Activated naive CD4-positive, alpha-beta T cell treated with anti-CD3 and anti-CD28 coated beads, Interleukin-2, amount 10 ng/mL, durations not matched to agents 7 days and 5 days (primary cell): ENCODE data around the gene RAB44.

ENCODE experiments used
- CTCF ChIA-PET: fragments of 350-600 bp; sonication (Branson Sonifier 250); formaldehyde crosslinking; loops from one replicate; lab custom pipeline; 2021; ENCODE audit warnings: antibody characterized with exemption; lab: Charles Lee
- DNase-seq: peaks from one replicate; pipeline ENCODE4 v3.0.0-alpha.2; 2020
- H3K27ac Mint-ChIP-seq: one replicate; pipeline ENCODE4 v1.8.0; 2021; ENCODE audit warnings: mild to moderate bottlenecking, moderate library complexity, mixed read lengths
- H3K27me3 Mint-ChIP-seq: one replicate; pipeline ENCODE4 v1.8.0; 2021; ENCODE audit warnings: mild to moderate bottlenecking, mixed read lengths
- H3K36me3 Mint-ChIP-seq: one replicate; pipeline ENCODE4 v1.8.0; 2021; ENCODE audit warnings: mixed read lengths
- H3K4me1 Mint-ChIP-seq: one replicate; pipeline ENCODE4 v1.8.0; 2021; ENCODE audit warnings: mixed read lengths
- H3K4me3 Mint-ChIP-seq: one replicate; pipeline ENCODE4 v1.8.0; 2021; ENCODE audit warnings: mild to moderate bottlenecking, moderate library complexity, mixed read lengths
- H3K9me3 Mint-ChIP-seq: one replicate; pipeline ENCODE4 v1.8.0; 2021; ENCODE audit warnings: mixed read lengths

RAB44 gene

GRCh38 chr6:36677059-36677749, 20.4 kb upstream of the RAB44 start:
- Mint-ChIP-seq H3K36me3 (peaks cover 12% of the 10 kb centered on the region), H3K9me3 (no peaks in the 10 kb centered on the region), H3K4me3 (peak overlapping the region; percentile 68), H3K27me3 (peaks cover 42% of the 10 kb centered on the region), H3K4me1 (peaks cover 57% of the 10 kb centered on the region), H3K27ac (peak overlapping the region; percentile 34)
- DNase-seq: no peak
- CTCF ChIA-PET: interaction anchor here (1.4 to 3.9 kb wide), 4 partner anchors 13 to 82 kb away, joined by 3 to 20 read pairs (median 4); no protein-coding TSS in a partner anchor

- peak overlapping the region; percentile 68 for H3K4me3 Mint-ChIP-seq
- H3K36me3 Mint-ChIP-seq: peaks cover 13% of the 10 kb centered on the region
- CTCF ChIA-PET: interaction anchor here (1.0 to 3.9 kb wide), 8 partner anchors 10 to 81 kb away, joined by 3 to 20 read pairs (median 4); no protein-coding TSS in a partner anchor
- peak overlapping the region; percentile 34 for H3K27ac Mint-ChIP-seq
- no peaks in the 10 kb centered on the region for H3K9me3 Mint-ChIP-seq
- H3K27me3 Mint-ChIP-seq: peaks cover 42% of the 10 kb centered on the region
- peak; percentile 45 for DNase-seq
- H3K4me1 Mint-ChIP-seq: peaks cover 64% of the 10 kb centered on the region
Measured at GRCh38 chr6:36677753-36678487, 19.7 kb upstream of the RAB44 start.

- Mint-ChIP-seq H3K27ac (peak within 1 kb of the TSS; percentile 95), H3K9me3 (no peaks in the 10 kb centered on the region), H3K36me3 (peaks cover 19% of the 10 kb centered on the region), H3K4me1 (peaks cover 70% of the 10 kb centered on the region), H3K4me3 (peak within 1 kb of the TSS; percentile 95), H3K27me3 (peaks cover 42% of the 10 kb centered on the region)
- peak; percentile 86 for DNase-seq
- CTCF ChIA-PET: interaction anchor here (0.7 to 3.9 kb wide), 8 partner anchors 11 to 81 kb away, joined by 3 to 20 read pairs (median 4); no protein-coding TSS in a partner anchor
Measured at GRCh38 chr6:36678488-36679042, 19.1 kb upstream of the RAB44 start, which contains the start of gene CDKN1A. Gene CDKN1A (plus strand): TSS chr6:36678714. CDS start chr6:36684102, 5,388 bp downstream.

- no peaks in the 10 kb centered on the region for H3K9me3 Mint-ChIP-seq
- DNase-seq: peak; percentile 43
- H3K27me3 Mint-ChIP-seq: peaks cover 36% of the 10 kb centered on the region
- CTCF ChIA-PET: interaction anchor here (0.7 to 3.9 kb wide), 8 partner anchors 11 to 80 kb away, joined by 3 to 20 read pairs (median 4); no protein-coding TSS in a partner anchor
- H3K4me3 Mint-ChIP-seq: peak overlapping the region; percentile 95
- peaks cover 72% of the 10 kb centered on the region for H3K4me1 Mint-ChIP-seq
- peaks cover 25% of the 10 kb centered on the region for H3K36me3 Mint-ChIP-seq
- H3K27ac Mint-ChIP-seq: peak overlapping the region; percentile 95
Measured at GRCh38 chr6:36679043-36679833, 18.4 kb upstream of the RAB44 start.

- H3K36me3 Mint-ChIP-seq: peaks cover 51% of the 10 kb centered on the region
- peak overlapping the region; percentile 78 for H3K27ac Mint-ChIP-seq
- H3K4me1 Mint-ChIP-seq: peaks cover 47% of the 10 kb centered on the region
- CTCF ChIA-PET: interaction anchor here (0.7 to 4.0 kb wide), 8 partner anchors 44 to 100 kb away, joined by 3 to 30 read pairs (median 3); no protein-coding TSS in a partner anchor
- DNase-seq: peak; percentile 82
- no peaks in the 10 kb centered on the region for H3K9me3 Mint-ChIP-seq
- H3K4me3 Mint-ChIP-seq: peak overlapping the region; percentile 61
- H3K27me3 Mint-ChIP-seq: peaks cover 22% of the 10 kb centered on the region
Measured at GRCh38 chr6:36682328-36683144, 15.1 kb upstream of the RAB44 start.

- Mint-ChIP-seq H3K27me3 (peaks cover 16% of the 10 kb centered on the region), H3K36me3 (peaks cover 53% of the 10 kb centered on the region), H3K9me3 (no peaks in the 10 kb centered on the region), H3K27ac (peak overlapping the region; percentile 78), H3K4me1 (peaks cover 40% of the 10 kb centered on the region), H3K4me3 (peak overlapping the region; percentile 61)
- no peak for DNase-seq
- CTCF ChIA-PET: interaction anchor here (0.8 to 4.0 kb wide), 7 partner anchors 37 to 76 kb away, joined by 3 to 30 read pairs (median 4); no protein-coding TSS in a partner anchor
Measured at GRCh38 chr6:36683145-36683655, 14.4 kb upstream of the RAB44 start.

- no peak overlapping the region for H3K4me3 Mint-ChIP-seq
- peaks cover 11% of the 10 kb centered on the region for H3K27me3 Mint-ChIP-seq
- H3K4me1 Mint-ChIP-seq: peaks cover 35% of the 10 kb centered on the region
- H3K27ac Mint-ChIP-seq: peak overlapping the region; percentile 78
- CTCF ChIA-PET: interaction anchor here (0.8 to 4.0 kb wide), 6 partner anchors 36 to 75 kb away, joined by 3 to 30 read pairs (median 6); no protein-coding TSS in a partner anchor
- peaks cover 49% of the 10 kb centered on the region for H3K36me3 Mint-ChIP-seq
- no peak for DNase-seq
- no peaks in the 10 kb centered on the region for H3K9me3 Mint-ChIP-seq
Measured at GRCh38 chr6:36683656-36684446, 13.8 kb upstream of the RAB44 start.

- Mint-ChIP-seq H3K27me3 (peaks cover 6% of the 10 kb centered on the region), H3K36me3 (peaks cover 49% of the 10 kb centered on the region), H3K4me3 (no peak overlapping the region), H3K4me1 (peaks cover 33% of the 10 kb centered on the region), H3K9me3 (no peaks in the 10 kb centered on the region), H3K27ac (peak overlapping the region; percentile 24)
- DNase-seq: no peak
- CTCF ChIA-PET: interaction anchor here (0.9 to 1.1 kb wide), 2 partner anchors 69 kb away, joined by 3 read pairs; no protein-coding TSS in a partner anchor
Measured at GRCh38 chr6:36684447-36684812, 13.2 kb upstream of the RAB44 start.

GRCh38 chr6:36685166-36685924, 12.3 kb upstream of the RAB44 start:
- H3K9me3 Mint-ChIP-seq: no peaks in the 10 kb centered on the region
- DNase-seq: no peak
- CTCF ChIA-PET: interaction anchor here (0.9 to 1.1 kb wide), 2 partner anchors 68 to 70 kb away, joined by 3 read pairs; no protein-coding TSS in a partner anchor
- H3K4me1 Mint-ChIP-seq: peaks cover 37% of the 10 kb centered on the region
- peaks cover 49% of the 10 kb centered on the region for H3K36me3 Mint-ChIP-seq
- no peak overlapping the region for H3K27ac Mint-ChIP-seq
- H3K4me3 Mint-ChIP-seq: no peak overlapping the region
- H3K27me3 Mint-ChIP-seq: no peaks in the 10 kb centered on the region

GRCh38 chr6:36685926-36686667, 11.5 kb upstream of the RAB44 start:
- peaks cover 38% of the 10 kb centered on the region for H3K4me1 Mint-ChIP-seq
- CTCF ChIA-PET: no interaction called here
- H3K36me3 Mint-ChIP-seq: peaks cover 43% of the 10 kb centered on the region
- no peak for DNase-seq
- no peak overlapping the region for H3K27ac Mint-ChIP-seq
- H3K4me3 Mint-ChIP-seq: no peak overlapping the region
- no peaks in the 10 kb centered on the region for H3K27me3 Mint-ChIP-seq
- no peaks in the 10 kb centered on the region for H3K9me3 Mint-ChIP-seq
